Neural cell (in vitro differentiated cells): ENCODE measurements around the gene CLGN.

Experiments used
- EP300 ChIP-seq: fragments of 450-650 bp; conservative IDR thresholded peaks from 2 replicates; pipeline ENCODE4 v1.6.1; 2014; ENCODE audit warnings: antibody characterized with exemption, mild to moderate bottlenecking, moderate library complexity; ENCODE audit not compliant: poor library complexity, severe bottlenecking
- RAD21 ChIP-seq: fragments of 450-650 bp; conservative IDR thresholded peaks from 2 replicates; pipeline ENCODE4 v1.6.1; 2014; ENCODE audit warnings: antibody characterized with exemption, mild to moderate bottlenecking, moderate library complexity
- TAF1 ChIP-seq: IDR thresholded peaks from 2 replicates; pipeline ENCODE4 v1.6.1; 2012; ENCODE audit warnings: low read depth
- TF ChIP-seq, protein P1 (sequence below): fragments of 450-650 bp; IDR thresholded peaks from 2 replicates; pipeline ENCODE4 v1.5.1; 2014; ENCODE audit warnings: antibody characterized with exemption, mild to moderate bottlenecking, moderate library complexity; ENCODE audit not compliant: poor library complexity, severe bottlenecking

DNA sequence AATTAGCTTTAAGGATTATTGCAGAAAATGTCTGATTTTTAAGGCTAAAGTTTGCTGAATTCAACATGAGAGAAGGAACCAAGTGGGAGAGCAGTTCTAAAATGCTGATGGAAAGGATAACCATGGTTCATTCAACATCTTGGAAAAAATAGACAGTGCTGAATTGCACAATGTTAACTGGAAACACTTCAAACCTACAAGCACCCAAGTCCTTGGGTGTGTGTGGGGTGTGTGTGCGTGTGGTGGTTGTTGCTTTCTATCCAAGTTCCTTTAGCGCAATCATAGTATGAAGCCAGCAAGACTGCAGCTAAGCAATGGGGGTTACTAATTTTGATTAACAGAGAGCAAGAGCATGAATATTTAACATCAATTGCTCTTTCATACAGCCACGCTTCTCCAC lies 83.3 kb downstream of the CLGN start:
- TF ChIP-seq RAD21 (no peak), EP300 (no peak), TAF1 (no peak)
- TF ChIP-seq, protein P1, sequence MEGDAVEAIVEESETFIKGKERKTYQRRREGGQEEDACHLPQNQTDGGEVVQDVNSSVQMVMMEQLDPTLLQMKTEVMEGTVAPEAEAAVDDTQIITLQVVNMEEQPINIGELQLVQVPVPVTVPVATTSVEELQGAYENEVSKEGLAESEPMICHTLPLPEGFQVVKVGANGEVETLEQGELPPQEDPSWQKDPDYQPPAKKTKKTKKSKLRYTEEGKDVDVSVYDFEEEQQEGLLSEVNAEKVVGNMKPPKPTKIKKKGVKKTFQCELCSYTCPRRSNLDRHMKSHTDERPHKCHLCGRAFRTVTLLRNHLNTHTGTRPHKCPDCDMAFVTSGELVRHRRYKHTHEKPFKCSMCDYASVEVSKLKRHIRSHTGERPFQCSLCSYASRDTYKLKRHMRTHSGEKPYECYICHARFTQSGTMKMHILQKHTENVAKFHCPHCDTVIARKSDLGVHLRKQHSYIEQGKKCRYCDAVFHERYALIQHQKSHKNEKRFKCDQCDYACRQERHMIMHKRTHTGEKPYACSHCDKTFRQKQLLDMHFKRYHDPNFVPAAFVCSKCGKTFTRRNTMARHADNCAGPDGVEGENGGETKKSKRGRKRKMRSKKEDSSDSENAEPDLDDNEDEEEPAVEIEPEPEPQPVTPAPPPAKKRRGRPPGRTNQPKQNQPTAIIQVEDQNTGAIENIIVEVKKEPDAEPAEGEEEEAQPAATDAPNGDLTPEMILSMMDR = no peak
